Progenitor cell of endocrine pancreas (in vitro differentiated cells): Measurements from ENCODE around the gene HECTD2. TPM values are rescaled to one million over a fixed set of nuclear protein-coding genes. Genes with fewer than 3 reads are reported as not detected.

Experiments
- DNase-seq: peaks from one replicate; pipeline ENCODE4 v3.0.0; 2021; ENCODE audit warnings: low spot score; ENCODE audit not compliant: unreplicated experiment
- H3K27ac Mint-ChIP-seq: 2 replicates; pipeline ENCODE4 v1.8.0; 2021; ENCODE audit warnings: mild to moderate bottlenecking, moderate library complexity, mixed read lengths
- H3K27me3 Mint-ChIP-seq: 2 replicates; pipeline ENCODE4 v1.8.0; 2021; ENCODE audit warnings: mixed read lengths
- H3K36me3 Mint-ChIP-seq: 2 replicates; pipeline ENCODE4 v1.8.0; 2022; ENCODE audit warnings: mixed read lengths; ENCODE audit not compliant: insufficient read depth
- H3K4me1 Mint-ChIP-seq: 2 replicates; pipeline ENCODE4 v1.8.0; 2021; ENCODE audit warnings: low read depth, mixed read lengths
- H3K4me3 Mint-ChIP-seq: 2 replicates; pipeline ENCODE4 v1.8.0; 2021; ENCODE audit warnings: low read depth, mild to moderate bottlenecking, moderate library complexity, mixed read lengths
- H3K9me3 Mint-ChIP-seq: 2 replicates; pipeline ENCODE4 v1.8.0; 2021; ENCODE audit warnings: low read depth, mixed read lengths
- total RNA-seq: library from RNA; stranded (reverse); gene quantifications from 2 replicates; pipeline ENCODE4 v1.2.1, GENCODE V29; 2021
- TF ChIP-seq, protein P1 (sequence below): fragments of 200-600 bp; sonication (generic); IDR thresholded peaks from one replicate; pipeline ENCODE4 v1.5.0; 2021; ENCODE audit warnings: antibody characterized with exemption, mild to moderate bottlenecking; ENCODE audit not compliant: unreplicated experiment

Gene HECTD2
- total RNA-seq, 1 donor from 2014 or later: 33.1 TPM

DNA sequence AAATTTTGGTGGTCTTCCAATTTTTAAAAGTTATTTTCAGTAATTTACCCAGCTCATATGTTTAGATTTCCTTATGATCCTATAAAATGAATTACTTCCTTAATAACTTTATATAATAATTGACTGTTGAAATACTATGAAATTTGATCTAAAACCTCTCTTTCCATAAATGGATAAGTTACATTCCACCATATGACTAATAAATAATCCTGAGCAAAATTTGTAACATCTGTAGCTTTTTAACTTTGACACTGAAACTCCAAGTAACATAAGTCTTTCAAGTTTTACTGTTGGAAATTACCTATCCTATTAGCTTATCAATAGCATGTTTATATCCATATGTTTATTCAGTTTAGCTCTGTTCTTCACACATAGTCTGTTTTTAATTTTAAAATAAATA, 85.3 kb downstream of the HECTD2 start:
- no peak overlapping the region for H3K27ac Mint-ChIP-seq
- no peaks in the 10 kb centered on the region for H3K4me1 Mint-ChIP-seq
- DNase-seq: no peak
- TF ChIP-seq, protein P1, sequence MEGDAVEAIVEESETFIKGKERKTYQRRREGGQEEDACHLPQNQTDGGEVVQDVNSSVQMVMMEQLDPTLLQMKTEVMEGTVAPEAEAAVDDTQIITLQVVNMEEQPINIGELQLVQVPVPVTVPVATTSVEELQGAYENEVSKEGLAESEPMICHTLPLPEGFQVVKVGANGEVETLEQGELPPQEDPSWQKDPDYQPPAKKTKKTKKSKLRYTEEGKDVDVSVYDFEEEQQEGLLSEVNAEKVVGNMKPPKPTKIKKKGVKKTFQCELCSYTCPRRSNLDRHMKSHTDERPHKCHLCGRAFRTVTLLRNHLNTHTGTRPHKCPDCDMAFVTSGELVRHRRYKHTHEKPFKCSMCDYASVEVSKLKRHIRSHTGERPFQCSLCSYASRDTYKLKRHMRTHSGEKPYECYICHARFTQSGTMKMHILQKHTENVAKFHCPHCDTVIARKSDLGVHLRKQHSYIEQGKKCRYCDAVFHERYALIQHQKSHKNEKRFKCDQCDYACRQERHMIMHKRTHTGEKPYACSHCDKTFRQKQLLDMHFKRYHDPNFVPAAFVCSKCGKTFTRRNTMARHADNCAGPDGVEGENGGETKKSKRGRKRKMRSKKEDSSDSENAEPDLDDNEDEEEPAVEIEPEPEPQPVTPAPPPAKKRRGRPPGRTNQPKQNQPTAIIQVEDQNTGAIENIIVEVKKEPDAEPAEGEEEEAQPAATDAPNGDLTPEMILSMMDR: no peak
- H3K9me3 Mint-ChIP-seq: no peaks in the 10 kb centered on the region
- no peak overlapping the region for H3K4me3 Mint-ChIP-seq
- H3K27me3 Mint-ChIP-seq: no peaks in the 10 kb centered on the region
- H3K36me3 Mint-ChIP-seq: peaks cover 8% of the 10 kb centered on the region

GRCh38 chr10:91496016-91496415, 85.9 kb downstream of the HECTD2 start:
- H3K4me1 Mint-ChIP-seq: no peaks in the 10 kb centered on the region
- TF ChIP-seq, protein P1: no peak
- peaks cover 9% of the 10 kb centered on the region for H3K36me3 Mint-ChIP-seq
- no peak for DNase-seq
- H3K9me3 Mint-ChIP-seq: no peaks in the 10 kb centered on the region
- H3K27ac Mint-ChIP-seq: no peak overlapping the region
- H3K27me3 Mint-ChIP-seq: no peaks in the 10 kb centered on the region
- H3K4me3 Mint-ChIP-seq: no peak overlapping the region

- Mint-ChIP-seq H3K4me3 (no peak overlapping the region), H3K4me1 (peaks cover 8% of the 10 kb centered on the region), H3K27ac (no peak overlapping the region), H3K27me3 (no peaks in the 10 kb centered on the region), H3K9me3 (no peaks in the 10 kb centered on the region), H3K36me3 (peaks cover 16% of the 10 kb centered on the region)
- TF ChIP-seq, protein P1: no peak
- no peak for DNase-seq
These were observed 101.6 kb downstream of the HECTD2 start for GRCh38 chr10:91511549-91512330.

DNA sequence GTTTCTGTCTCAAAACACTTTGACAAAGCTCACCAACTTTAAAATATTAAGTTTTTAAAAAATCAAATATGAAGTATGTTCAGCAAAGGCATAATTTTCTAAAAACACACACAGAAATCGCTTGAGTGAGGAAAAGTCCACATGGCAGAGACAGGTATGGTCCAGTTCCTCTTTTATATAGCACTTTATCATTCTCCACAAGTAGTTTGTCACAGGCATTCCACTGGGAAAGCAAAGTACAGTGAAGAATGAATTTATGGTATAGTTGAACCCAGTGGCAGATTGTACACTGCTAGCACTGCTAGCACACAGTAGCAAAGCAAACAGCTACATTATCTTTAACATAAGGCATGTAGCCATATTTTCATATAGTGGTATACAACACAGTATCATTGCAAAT, 102.3 kb downstream of the HECTD2 start:
- no peak for DNase-seq
- Mint-ChIP-seq H3K36me3 (peaks cover 18% of the 10 kb centered on the region), H3K9me3 (peaks cover 2% of the 10 kb centered on the region), H3K4me1 (peaks cover 8% of the 10 kb centered on the region), H3K4me3 (no peak overlapping the region), H3K27ac (no peak overlapping the region), H3K27me3 (no peaks in the 10 kb centered on the region)
- TF ChIP-seq, protein P1: no peak

- Mint-ChIP-seq H3K27me3 (no peaks in the 10 kb centered on the region), H3K4me1 (peaks cover 8% of the 10 kb centered on the region), H3K9me3 (peaks cover 9% of the 10 kb centered on the region), H3K36me3 (peaks cover 26% of the 10 kb centered on the region), H3K27ac (no peak overlapping the region), H3K4me3 (no peak overlapping the region)
- TF ChIP-seq, protein P1: no peak
- DNase-seq: no peak
These were observed 103.7 kb downstream of the HECTD2 start for GRCh38 chr10:91513598-91514424.
